HEK293 (cell line): ENCODE measurements around the gene METTL6.

Source experiments
- CTCF ChIA-PET: fragments of 350-600 bp; formaldehyde crosslinking; extraction: SDS; loops from one replicate; lab custom pipeline; 2021; ENCODE audit warnings: antibody characterized with exemption; lab: Yijun Ruan, JAX
- POLR2A ChIA-PET: fragments of 300-600 bp; formaldehyde crosslinking; extraction: SDS; loops from one replicate; lab custom pipeline; 2020; ENCODE audit warnings: antibody characterized with exemption, inconsistent platforms; lab: Yijun Ruan, JAX
- H3K27ac ChIP-seq: fragments of 200-500 bp; sonication (Bioruptor generic); 2 replicates; pipeline ENCODE4 v1.5.1; 2014; ENCODE audit warnings: low read depth, low read length, control low read depth, inconsistent platforms; ENCODE audit errors: extremely low read depth
- H3K36me3 ChIP-seq, 2 experiments: fragments of 200-500 bp in 1 of 2; sonication (Bioruptor generic) in 1 of 2; 1 replicate in 1 of 2; 2 replicates in 1 of 2; pipeline ENCODE4 v1.5.1; 2014 to 2017; ENCODE audit warnings: inconsistent platforms in 2 of 2, low read length in 2 of 2; ENCODE audit not compliant: control insufficient read depth in 2 of 2, insufficient read depth in 1 of 2
- H3K4me1 ChIP-seq: fragments of 200-500 bp; sonication (Bioruptor generic); 2 replicates; pipeline ENCODE4 v1.5.1; 2014; ENCODE audit warnings: mild to moderate bottlenecking, low read length, inconsistent platforms; ENCODE audit not compliant: control insufficient read depth, insufficient read depth
- H3K4me3 ChIP-seq: 2 replicates; pipeline ENCODE4 v1.5.1; 2011; ENCODE audit warnings: low read depth, mild to moderate bottlenecking, control low read depth, low read length, moderate library complexity
- H3K9me3 ChIP-seq: fragments of 200-500 bp; sonication (Bioruptor generic); 2 replicates; pipeline ENCODE4 v1.5.1; 2014; ENCODE audit warnings: low read depth, low read length, inconsistent platforms; ENCODE audit not compliant: control insufficient read depth, insufficient read depth
- GLI2 ChIP-seq: fragments of 450-650 bp; formaldehyde crosslinking; IDR thresholded peaks from 2 replicates; pipeline ENCODE4; 2017; ENCODE audit warnings: missing biosample characterization, missing genetic modification characterization, low read depth, borderline replicate concordance
- GLI4 ChIP-seq: fragments of 450-650 bp; formaldehyde crosslinking; IDR thresholded peaks from 2 replicates; pipeline ENCODE4 v1.5.1; 2016; ENCODE audit warnings: missing biosample characterization, missing genetic modification characterization
- GLIS2 ChIP-seq: fragments of 450-650 bp; formaldehyde crosslinking; IDR thresholded peaks from 2 replicates; pipeline ENCODE4 v1.5.1; 2016; ENCODE audit warnings: missing biosample characterization, missing genetic modification characterization
- HOXC10 ChIP-seq: sonication (generic); formaldehyde crosslinking; IDR thresholded peaks from 2 replicates; pipeline ENCODE4 v1.8.1; 2023; ENCODE audit warnings: mild to moderate bottlenecking, missing genetic modification reagents
- MEIS1 ChIP-seq: sonication (generic); formaldehyde crosslinking; IDR thresholded peaks from 2 replicates; pipeline ENCODE4 v1.8.1; 2022; ENCODE audit warnings: missing genetic modification reagents, mild to moderate bottlenecking, borderline replicate concordance
- OVOL3 ChIP-seq: fragments of 450-650 bp; formaldehyde crosslinking; IDR thresholded peaks from 2 replicates; pipeline ENCODE4 v1.5.1; 2016; ENCODE audit warnings: missing biosample characterization, missing genetic modification characterization
- SCRT2 ChIP-seq: fragments of 450-650 bp; formaldehyde crosslinking; IDR thresholded peaks from 2 replicates; pipeline ENCODE4 v1.5.1; 2016; ENCODE audit warnings: missing biosample characterization, missing genetic modification characterization
- WT1 ChIP-seq: fragments of 450-650 bp; formaldehyde crosslinking; IDR thresholded peaks from 2 replicates; pipeline ENCODE4 v1.5.1; 2016; ENCODE audit warnings: missing biosample characterization, missing genetic modification characterization
- ZBTB44 ChIP-seq: fragments of 450-650 bp; IDR thresholded peaks from 2 replicates; pipeline ENCODE4 v1.5.1; 2018; ENCODE audit warnings: missing biosample characterization, mild to moderate bottlenecking, missing genetic modification characterization
- ZNF24 ChIP-seq: fragments of 450-650 bp; formaldehyde crosslinking; IDR thresholded peaks from 2 replicates; pipeline ENCODE4 v1.5.1; 2016; ENCODE audit warnings: missing biosample characterization, missing genetic modification characterization
- ZNF398 ChIP-seq: fragments of 450-650 bp; formaldehyde crosslinking; IDR thresholded peaks from 2 replicates; pipeline ENCODE4 v1.5.1; 2017; ENCODE audit warnings: missing biosample characterization, missing genetic modification characterization
- ZNF843 ChIP-seq: fragments of 450-650 bp; formaldehyde crosslinking; IDR thresholded peaks from 2 replicates; pipeline ENCODE4 v1.5.1; 2016; ENCODE audit warnings: missing biosample characterization, missing genetic modification characterization
- TF ChIP-seq, protein P1 (sequence below): fragments of 450-650 bp; formaldehyde crosslinking; IDR thresholded peaks from 2 replicates; pipeline ENCODE4 v1.5.1; 2016; ENCODE audit warnings: missing biosample characterization, missing genetic modification characterization, borderline replicate concordance
- TF ChIP-seq, protein P2 (sequence below): fragments of 450-650 bp; formaldehyde crosslinking; IDR thresholded peaks from 2 replicates; pipeline ENCODE4 v1.5.1; 2016; ENCODE audit warnings: missing biosample characterization, missing genetic modification characterization, borderline replicate concordance
- TF ChIP-seq, protein P3 (sequence below): fragments of 450-650 bp; formaldehyde crosslinking; IDR thresholded peaks from 2 replicates; pipeline ENCODE4 v1.5.1; 2016; ENCODE audit warnings: missing biosample characterization, missing genetic modification characterization

METTL6 gene

DNA sequence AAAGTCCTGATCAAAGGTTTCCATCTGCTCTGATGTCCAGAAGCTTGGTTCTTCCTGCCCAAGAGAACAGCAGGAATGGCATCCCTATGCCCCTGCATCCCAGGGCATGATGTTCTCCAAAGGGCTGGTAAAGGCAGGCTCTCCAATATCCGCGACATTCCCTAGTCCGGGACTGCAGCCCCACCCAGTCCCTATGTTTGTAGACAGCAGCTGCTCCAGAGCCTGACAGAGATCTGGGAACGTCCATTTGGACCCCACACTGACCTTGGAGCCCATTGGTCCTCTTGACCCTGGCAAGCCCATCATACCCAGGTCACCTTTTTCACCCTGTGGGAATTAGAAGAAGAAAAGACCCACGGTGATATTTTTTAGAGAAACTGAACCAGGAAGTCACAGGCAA is 47.8 kb upstream of the METTL6 start:
- POLR2A ChIA-PET, result no interaction called here
- Histone ChIP-seq H3K27ac (no peak overlapping the region), H3K4me3 (no peak overlapping the region), H3K9me3 (no peaks in the 10 kb centered on the region), H3K4me1 (no peaks in the 10 kb centered on the region), H3K36me3 (no peaks in the 10 kb centered on the region)
- CTCF ChIA-PET, result no interaction called here
- TF ChIP-seq ZNF398 (no peak), GLIS2 (tag by site-specific recombination) (no peak), GLI2 (tag by site-specific recombination) (no peak), MEIS1 (no peak), WT1 (tag by site-specific recombination) (no peak), SCRT2 (tag by site-specific recombination) (no peak), OVOL3 (tag by site-specific recombination) (no peak), ZNF843 (no peak), GLI4 (tag by site-specific recombination) (no peak), ZNF24 (tag by site-specific recombination) (no peak)
- TF ChIP-seq, protein P1, sequence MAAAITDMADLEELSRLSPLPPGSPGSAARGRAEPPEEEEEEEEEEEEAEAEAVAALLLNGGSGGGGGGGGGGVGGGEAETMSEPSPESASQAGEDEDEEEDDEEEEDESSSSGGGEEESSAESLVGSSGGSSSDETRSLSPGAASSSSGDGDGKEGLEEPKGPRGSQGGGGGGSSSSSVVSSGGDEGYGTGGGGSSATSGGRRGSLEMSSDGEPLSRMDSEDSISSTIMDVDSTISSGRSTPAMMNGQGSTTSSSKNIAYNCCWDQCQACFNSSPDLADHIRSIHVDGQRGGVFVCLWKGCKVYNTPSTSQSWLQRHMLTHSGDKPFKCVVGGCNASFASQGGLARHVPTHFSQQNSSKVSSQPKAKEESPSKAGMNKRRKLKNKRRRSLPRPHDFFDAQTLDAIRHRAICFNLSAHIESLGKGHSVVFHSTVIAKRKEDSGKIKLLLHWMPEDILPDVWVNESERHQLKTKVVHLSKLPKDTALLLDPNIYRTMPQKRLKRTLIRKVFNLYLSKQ, result no peak
- TF ChIP-seq, protein P2, sequence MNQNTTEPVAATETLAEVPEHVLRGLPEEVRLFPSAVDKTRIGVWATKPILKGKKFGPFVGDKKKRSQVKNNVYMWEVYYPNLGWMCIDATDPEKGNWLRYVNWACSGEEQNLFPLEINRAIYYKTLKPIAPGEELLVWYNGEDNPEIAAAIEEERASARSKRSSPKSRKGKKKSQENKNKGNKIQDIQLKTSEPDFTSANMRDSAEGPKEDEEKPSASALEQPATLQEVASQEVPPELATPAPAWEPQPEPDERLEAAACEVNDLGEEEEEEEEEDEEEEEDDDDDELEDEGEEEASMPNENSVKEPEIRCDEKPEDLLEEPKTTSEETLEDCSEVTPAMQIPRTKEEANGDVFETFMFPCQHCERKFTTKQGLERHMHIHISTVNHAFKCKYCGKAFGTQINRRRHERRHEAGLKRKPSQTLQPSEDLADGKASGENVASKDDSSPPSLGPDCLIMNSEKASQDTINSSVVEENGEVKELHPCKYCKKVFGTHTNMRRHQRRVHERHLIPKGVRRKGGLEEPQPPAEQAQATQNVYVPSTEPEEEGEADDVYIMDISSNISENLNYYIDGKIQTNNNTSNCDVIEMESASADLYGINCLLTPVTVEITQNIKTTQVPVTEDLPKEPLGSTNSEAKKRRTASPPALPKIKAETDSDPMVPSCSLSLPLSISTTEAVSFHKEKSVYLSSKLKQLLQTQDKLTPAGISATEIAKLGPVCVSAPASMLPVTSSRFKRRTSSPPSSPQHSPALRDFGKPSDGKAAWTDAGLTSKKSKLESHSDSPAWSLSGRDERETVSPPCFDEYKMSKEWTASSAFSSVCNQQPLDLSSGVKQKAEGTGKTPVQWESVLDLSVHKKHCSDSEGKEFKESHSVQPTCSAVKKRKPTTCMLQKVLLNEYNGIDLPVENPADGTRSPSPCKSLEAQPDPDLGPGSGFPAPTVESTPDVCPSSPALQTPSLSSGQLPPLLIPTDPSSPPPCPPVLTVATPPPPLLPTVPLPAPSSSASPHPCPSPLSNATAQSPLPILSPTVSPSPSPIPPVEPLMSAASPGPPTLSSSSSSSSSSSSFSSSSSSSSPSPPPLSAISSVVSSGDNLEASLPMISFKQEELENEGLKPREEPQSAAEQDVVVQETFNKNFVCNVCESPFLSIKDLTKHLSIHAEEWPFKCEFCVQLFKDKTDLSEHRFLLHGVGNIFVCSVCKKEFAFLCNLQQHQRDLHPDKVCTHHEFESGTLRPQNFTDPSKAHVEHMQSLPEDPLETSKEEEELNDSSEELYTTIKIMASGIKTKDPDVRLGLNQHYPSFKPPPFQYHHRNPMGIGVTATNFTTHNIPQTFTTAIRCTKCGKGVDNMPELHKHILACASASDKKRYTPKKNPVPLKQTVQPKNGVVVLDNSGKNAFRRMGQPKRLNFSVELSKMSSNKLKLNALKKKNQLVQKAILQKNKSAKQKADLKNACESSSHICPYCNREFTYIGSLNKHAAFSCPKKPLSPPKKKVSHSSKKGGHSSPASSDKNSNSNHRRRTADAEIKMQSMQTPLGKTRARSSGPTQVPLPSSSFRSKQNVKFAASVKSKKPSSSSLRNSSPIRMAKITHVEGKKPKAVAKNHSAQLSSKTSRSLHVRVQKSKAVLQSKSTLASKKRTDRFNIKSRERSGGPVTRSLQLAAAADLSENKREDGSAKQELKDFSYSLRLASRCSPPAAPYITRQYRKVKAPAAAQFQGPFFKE (tag by site-specific recombination), result no peak
- TF ChIP-seq, protein P3, sequence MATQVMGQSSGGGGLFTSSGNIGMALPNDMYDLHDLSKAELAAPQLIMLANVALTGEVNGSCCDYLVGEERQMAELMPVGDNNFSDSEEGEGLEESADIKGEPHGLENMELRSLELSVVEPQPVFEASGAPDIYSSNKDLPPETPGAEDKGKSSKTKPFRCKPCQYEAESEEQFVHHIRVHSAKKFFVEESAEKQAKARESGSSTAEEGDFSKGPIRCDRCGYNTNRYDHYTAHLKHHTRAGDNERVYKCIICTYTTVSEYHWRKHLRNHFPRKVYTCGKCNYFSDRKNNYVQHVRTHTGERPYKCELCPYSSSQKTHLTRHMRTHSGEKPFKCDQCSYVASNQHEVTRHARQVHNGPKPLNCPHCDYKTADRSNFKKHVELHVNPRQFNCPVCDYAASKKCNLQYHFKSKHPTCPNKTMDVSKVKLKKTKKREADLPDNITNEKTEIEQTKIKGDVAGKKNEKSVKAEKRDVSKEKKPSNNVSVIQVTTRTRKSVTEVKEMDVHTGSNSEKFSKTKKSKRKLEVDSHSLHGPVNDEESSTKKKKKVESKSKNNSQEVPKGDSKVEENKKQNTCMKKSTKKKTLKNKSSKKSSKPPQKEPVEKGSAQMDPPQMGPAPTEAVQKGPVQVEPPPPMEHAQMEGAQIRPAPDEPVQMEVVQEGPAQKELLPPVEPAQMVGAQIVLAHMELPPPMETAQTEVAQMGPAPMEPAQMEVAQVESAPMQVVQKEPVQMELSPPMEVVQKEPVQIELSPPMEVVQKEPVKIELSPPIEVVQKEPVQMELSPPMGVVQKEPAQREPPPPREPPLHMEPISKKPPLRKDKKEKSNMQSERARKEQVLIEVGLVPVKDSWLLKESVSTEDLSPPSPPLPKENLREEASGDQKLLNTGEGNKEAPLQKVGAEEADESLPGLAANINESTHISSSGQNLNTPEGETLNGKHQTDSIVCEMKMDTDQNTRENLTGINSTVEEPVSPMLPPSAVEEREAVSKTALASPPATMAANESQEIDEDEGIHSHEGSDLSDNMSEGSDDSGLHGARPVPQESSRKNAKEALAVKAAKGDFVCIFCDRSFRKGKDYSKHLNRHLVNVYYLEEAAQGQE, result no peak

DNA sequence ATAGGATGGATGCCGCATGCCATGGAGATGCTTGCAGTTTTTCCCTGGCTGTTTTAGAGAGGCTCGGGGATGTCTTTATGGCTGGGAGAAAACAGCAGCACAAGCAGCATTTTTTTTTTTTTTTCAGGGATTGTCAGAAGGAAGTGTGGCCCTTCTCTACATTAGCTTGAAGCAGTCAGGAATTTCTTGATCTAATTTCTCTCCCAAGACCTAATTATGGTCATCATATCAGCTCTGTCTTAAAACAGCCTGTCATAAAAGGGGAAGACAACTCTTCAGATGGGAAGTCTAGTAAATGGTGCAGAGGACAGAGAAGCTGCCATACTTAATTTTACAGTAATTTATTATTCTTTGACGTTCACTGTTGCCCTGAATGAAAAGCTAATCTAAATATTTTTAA is 44.5 kb upstream of the METTL6 start:
- POLR2A ChIA-PET, result no interaction called here
- Histone ChIP-seq H3K9me3 (no peaks in the 10 kb centered on the region), H3K4me3 (no peak overlapping the region), H3K36me3 (no peaks in the 10 kb centered on the region), H3K4me1 (no peaks in the 10 kb centered on the region), H3K27ac (no peak overlapping the region)
- CTCF ChIA-PET, result interaction anchor here (0.6 to 0.9 kb wide), 2 partner anchors 41 to 235 kb away, joined by 3 read pairs; no protein-coding TSS in a partner anchor
- TF ChIP-seq ZBTB44 (tag by site-specific recombination) (no peak), HOXC10 (CRISPR knock-in tag) (no peak)
